Fibroblast of the aortic adventitia (primary cell): ENCODE data around the gene YWHAH. TPM values are rescaled to one million over a fixed set of nuclear protein-coding genes. Genes with fewer than 3 reads are reported as not detected.

ENCODE experiments used
- DNase-seq: peaks from one replicate; pipeline ENCODE4 v3.0.0-alpha.2; 2010; ENCODE audit warnings: low read depth
- H3K4me3 ChIP-seq: 2 replicates; pipeline ENCODE4 v1.5.1; 2011; ENCODE audit warnings: low read depth, mild to moderate bottlenecking, control low read depth, low read length, moderate library complexity
- CTCF ChIP-seq: IDR thresholded peaks from 2 replicates; pipeline ENCODE4 v1.5.1; 2011; ENCODE audit warnings: mild to moderate bottlenecking, low read length, control low read depth, inconsistent platforms; ENCODE audit not compliant: insufficient read depth
- total RNA-seq: library from RNA; depleted of rRNA; stranded (reverse); fragments of >200 nt; gene quantifications from 2 replicates; pipeline ENCODE4 v1.2.3, GENCODE V29; 2012; ENCODE audit warnings: low replicate concordance

The YWHAH gene
- total RNA-seq, 1 donor, result 174 TPM

DNA sequence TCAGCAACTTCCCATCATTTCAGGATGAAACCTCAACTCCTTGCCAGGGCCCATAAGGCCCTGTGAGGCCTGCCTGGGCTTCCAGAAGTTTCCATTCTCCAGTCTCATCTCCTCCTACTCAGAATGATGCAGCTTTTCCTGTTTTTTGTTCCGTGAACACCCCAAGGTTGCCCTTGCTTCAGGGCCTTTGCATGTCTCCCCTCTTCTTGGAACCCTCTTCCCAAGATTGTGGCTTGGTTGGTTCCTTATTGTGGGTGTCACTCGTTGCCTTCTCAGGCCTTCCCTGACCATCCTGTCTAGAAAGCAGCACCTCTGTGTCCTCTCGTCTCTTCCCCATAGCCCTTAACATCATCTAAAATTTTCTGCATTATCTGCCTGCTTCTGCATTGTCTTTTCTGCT, 23.2 kb upstream of the YWHAH start:
- no peak for DNase-seq
- TF ChIP-seq CTCF, result no peak
- H3K4me3 ChIP-seq, result no peak overlapping the region

DNA sequence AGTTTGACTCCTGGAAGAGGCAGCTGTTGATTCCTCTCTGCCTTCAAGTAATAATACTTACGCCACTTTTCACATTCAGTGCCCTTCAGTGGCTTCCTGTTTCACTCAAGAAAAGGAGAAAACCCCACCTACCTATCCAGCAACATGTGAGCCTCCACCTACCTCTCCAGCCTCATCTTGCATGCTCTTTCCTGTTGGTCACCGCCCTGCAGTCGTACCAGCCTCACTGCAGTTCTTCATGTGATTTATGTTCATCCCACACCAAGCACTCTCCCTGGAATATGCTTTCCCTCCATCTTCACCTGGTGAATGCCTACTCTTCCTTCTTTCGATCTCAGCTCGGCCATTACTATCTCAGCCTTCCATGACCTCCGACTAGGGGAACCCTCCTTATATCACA, 21.8 kb upstream of the YWHAH start:
- TF ChIP-seq CTCF, result no peak
- H3K4me3 ChIP-seq, result no peak overlapping the region
- no peak for DNase-seq

DNA sequence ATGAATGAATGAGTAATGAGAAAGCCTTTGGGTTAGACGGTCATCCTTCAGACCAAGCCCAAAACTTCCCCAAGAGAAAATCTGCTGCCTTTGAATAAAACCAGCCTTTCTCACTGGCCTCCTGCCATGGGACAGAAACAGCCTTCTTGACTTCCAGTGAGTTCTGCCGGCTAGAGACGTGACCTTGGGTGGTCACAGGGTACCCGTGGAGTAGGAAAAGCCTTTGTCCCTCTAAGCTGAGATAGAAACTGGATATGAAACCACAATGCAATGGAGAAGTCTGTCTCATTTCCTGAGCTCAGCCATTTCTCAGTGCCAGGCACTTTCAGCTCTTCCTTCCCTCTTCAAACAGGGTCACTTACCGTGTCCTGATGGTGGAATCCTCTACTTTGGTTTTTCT, 21.2 kb upstream of the YWHAH start:
- no peak for TF ChIP-seq CTCF
- H3K4me3 ChIP-seq, result no peak overlapping the region
- peak; percentile 13 for DNase-seq

GRCh38 chr22:31923747-31924146, 20.6 kb upstream of the YWHAH start:
- DNase-seq, result no peak
- H3K4me3 ChIP-seq, result no peak overlapping the region
- no peak for TF ChIP-seq CTCF

DNA sequence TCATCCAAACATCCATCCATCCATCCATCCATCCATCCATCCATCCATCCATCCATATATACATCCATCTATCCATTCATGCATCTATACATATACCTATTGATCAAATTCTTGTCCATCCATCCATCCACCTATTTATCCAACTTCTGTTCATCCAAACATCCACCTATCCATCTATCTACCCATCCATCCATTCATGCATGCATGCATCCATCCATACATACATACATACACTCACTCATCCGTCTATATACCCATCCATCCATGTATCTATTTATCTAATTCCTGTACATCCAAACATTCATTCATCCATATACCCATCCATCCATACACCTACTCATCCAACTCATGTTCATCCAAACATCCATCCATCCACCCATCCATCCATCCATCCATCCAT, 19.3 kb upstream of the YWHAH start:
- no peak for TF ChIP-seq CTCF
- no peak for DNase-seq
- H3K4me3 ChIP-seq, result no peak overlapping the region

DNA sequence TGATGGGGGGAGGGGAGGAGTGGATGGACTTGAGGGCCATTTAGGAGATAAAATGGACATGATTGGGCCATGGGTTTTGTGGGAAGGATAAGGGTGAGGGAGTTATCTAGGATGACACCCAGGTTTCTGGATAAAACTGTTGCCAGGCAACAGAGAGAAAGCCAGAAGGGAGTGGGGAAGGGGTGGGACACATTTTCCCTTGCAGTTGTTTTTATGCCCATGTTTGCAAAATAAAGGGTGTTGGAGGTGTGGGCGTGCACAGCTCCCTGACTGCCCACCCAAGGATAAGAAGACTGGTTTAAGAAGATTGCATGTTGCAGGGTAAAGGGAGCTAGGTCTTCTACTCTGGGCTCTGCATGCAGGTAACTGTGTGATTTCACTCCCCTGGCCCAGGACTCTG, 18.3 kb upstream of the YWHAH start:
- no peak for TF ChIP-seq CTCF
- DNase-seq, result no peak
- H3K4me3 ChIP-seq, result no peak overlapping the region

DNA sequence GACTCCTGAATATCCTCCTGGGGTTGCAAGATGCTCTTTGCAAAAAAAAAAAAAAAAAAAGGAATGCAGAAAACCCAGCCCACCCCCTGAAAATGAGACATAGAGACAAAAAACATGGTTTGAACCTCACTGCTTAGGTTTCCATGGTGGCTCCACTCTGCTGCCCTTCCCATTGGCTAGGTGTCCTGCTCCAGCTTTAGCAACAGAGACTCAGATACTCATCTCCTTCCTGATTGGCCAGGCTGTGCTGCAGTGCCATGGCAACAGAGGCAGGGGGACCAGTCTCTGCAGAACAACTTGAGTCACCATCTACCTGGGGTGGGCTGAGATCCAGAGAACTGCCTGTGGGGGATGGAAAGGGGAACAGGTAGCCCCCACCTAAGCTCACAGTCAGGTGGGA, 17.4 kb upstream of the YWHAH start:
- no peak overlapping the region for H3K4me3 ChIP-seq
- TF ChIP-seq CTCF, result no peak
- DNase-seq, result no peak
